H1 (cell line): Measurements from ENCODE around the gene CDC42BPB. TPM values are rescaled to one million over a fixed set of nuclear protein-coding genes. Genes with fewer than 3 reads are reported as not detected.

ENCODE experiments used
- CTCF ChIA-PET: fragments of 300-600 bp; sonication (Branson Sonifier 250); formaldehyde crosslinking; loops from one replicate; lab custom pipeline; 2021; ENCODE audit not compliant: partially characterized antibody; lab: Charles Lee
- POLR2A ChIA-PET: fragments of 300-600 bp; sonication (Branson Sonifier 250); formaldehyde crosslinking; loops from one replicate; lab custom pipeline; 2021; ENCODE audit warnings: inconsistent platforms; ENCODE audit not compliant: partially characterized antibody; lab: Charles Lee
- DNase-seq, 2 experiments: peaks; one replicate each; pipeline versions ENCODE4 v3.0.0 to v3.0.0-alpha.2; 2010 to 2022; ENCODE audit warnings: low spot score in 2 of 2, low read depth in 1 of 2, mixed read lengths in 1 of 2
- FAIRE-seq: peaks from 2 replicates; lab custom pipeline; 2011; peaks lifted over from hg19 to GRCh38; lab: Jason Lieb, UNC
- H2AFZ ChIP-seq: 2 replicates; pipeline ENCODE4 v1.8.1; 2012; ENCODE audit warnings: low read length, inconsistent platforms
- H2AK5ac ChIP-seq: 2 replicates; pipeline ENCODE4 v1.6.1; 2013; ENCODE audit warnings: low read depth, low read length
- H2BK120ac ChIP-seq: replicated peaks from 2 replicates; pipeline ENCODE3; 2013; ENCODE audit warnings: low read depth, low read length, inconsistent platforms
- H2BK12ac ChIP-seq: 2 replicates; pipeline ENCODE4 v1.6.1; 2013; ENCODE audit warnings: low read depth, low read length
- H2BK15ac ChIP-seq: 2 replicates; pipeline ENCODE4 v1.6.1; 2013; ENCODE audit warnings: low read length
- H2BK20ac ChIP-seq: 2 replicates; pipeline ENCODE4 v1.6.1; 2013; ENCODE audit warnings: low read length
- H2BK5ac ChIP-seq: 2 replicates; pipeline ENCODE4 v1.6.1; 2013; ENCODE audit warnings: low read depth, low read length
- H3K14ac ChIP-seq: 2 replicates; pipeline ENCODE4 v1.6.1; 2013; ENCODE audit warnings: inconsistent platforms; ENCODE audit not compliant: insufficient read length
- H3K18ac ChIP-seq: 2 replicates; pipeline ENCODE4 v1.6.1; 2013; ENCODE audit warnings: low read length; ENCODE audit errors: extremely low read depth
- H3K23ac ChIP-seq: 2 replicates; pipeline ENCODE4 v1.6.1; 2013; ENCODE audit warnings: inconsistent platforms; ENCODE audit not compliant: insufficient read length
- H3K23me2 ChIP-seq: 2 replicates; pipeline ENCODE4 v1.6.1; 2013; ENCODE audit warnings: low read depth, low read length
- H3K27ac ChIP-seq: 2 replicates; pipeline ENCODE4 v1.6.1; 2011; ENCODE audit warnings: low read depth, low read length, inconsistent platforms
- H3K27me3 ChIP-seq, 4 experiments: replicated peaks in 1 of 4; 1 replicate in 1 of 4; 2 replicates in 3 of 4; pipeline versions ENCODE4 v1.6.1 to v1.8.1; 2011 to 2013; ENCODE audit warnings: low read length in 3 of 4, mild to moderate bottlenecking in 3 of 4, inconsistent platforms in 2 of 4, mixed read lengths in 2 of 4, moderate library complexity in 1 of 4; ENCODE audit not compliant: control insufficient read depth in 3 of 4, insufficient read depth in 3 of 4; ENCODE audit errors: extremely low read depth in 1 of 4
- H3K36me3 ChIP-seq, 4 experiments: 2 replicates each; pipeline versions ENCODE4 v1.6.1 to v1.8.1; 2011 to 2013; ENCODE audit warnings: mild to moderate bottlenecking in 4 of 4, low read length in 3 of 4, moderate library complexity in 2 of 4, control low read depth in 1 of 4, inconsistent platforms in 1 of 4; ENCODE audit not compliant: insufficient read depth in 4 of 4, control insufficient read depth in 2 of 4
- H3K4ac ChIP-seq: replicated peaks from 2 replicates; pipeline ENCODE3; 2013; ENCODE audit warnings: low read length, low read depth, mixed read lengths, inconsistent platforms; ENCODE audit not compliant: insufficient read length
- H3K4me1 ChIP-seq, 4 experiments: replicated peaks in 1 of 4; 1 replicate in 1 of 4; 2 replicates in 3 of 4; pipeline versions ENCODE4 v1.6.1 to v1.8.1; 2011 to 2013; ENCODE audit warnings: low read length in 3 of 4, inconsistent platforms in 2 of 4, mixed read lengths in 1 of 4; ENCODE audit not compliant: insufficient read depth in 4 of 4, control insufficient read depth in 3 of 4
- H3K4me2 ChIP-seq, 2 experiments: 2 replicates each; pipeline versions ENCODE4 v1.6.1 to v1.8.1; 2011 to 2013; ENCODE audit warnings: low read depth in 2 of 2, low read length in 2 of 2, control low read depth in 1 of 2, inconsistent platforms in 1 of 2, mild to moderate bottlenecking in 1 of 2; ENCODE audit not compliant: insufficient read depth in 1 of 2
- H3K4me3 ChIP-seq, 4 experiments: fragments of 200-600, 300-600 bp in 1 of 4; sonication (generic), shearing (Covaris generic), sonication (Bioruptor Twin) in 1 of 4; 2 replicates each; pipeline versions ENCODE4 v1.5.1 to v1.8.1; 2011 to 2016; ENCODE audit warnings: low read length in 4 of 4, low read depth in 3 of 4, control low read depth in 2 of 4, inconsistent platforms in 2 of 4, mild to moderate bottlenecking in 2 of 4, mixed read lengths in 1 of 4, moderate library complexity in 1 of 4; ENCODE audit not compliant: insufficient read depth in 2 of 4; ENCODE audit errors: extremely low read depth in 1 of 4
- H3K56ac ChIP-seq: replicated peaks from 2 replicates; pipeline ENCODE3; 2013; ENCODE audit warnings: low read depth, mild to moderate bottlenecking, mixed read lengths, low read length, inconsistent platforms; ENCODE audit not compliant: insufficient read length
- H3K79me1 ChIP-seq: 2 replicates; pipeline ENCODE4 v1.6.1; 2013; ENCODE audit warnings: low read depth, low read length, control low read depth
- H3K79me2 ChIP-seq, 2 experiments: 2 replicates each; pipeline versions ENCODE4 v1.6.1 to v1.8.1; 2012 to 2013; ENCODE audit warnings: low read length in 2 of 2, mild to moderate bottlenecking in 2 of 2, inconsistent platforms in 1 of 2; ENCODE audit not compliant: insufficient read depth in 2 of 2, control insufficient read depth in 1 of 2
- H3K9ac ChIP-seq, 4 experiments: replicated peaks in 1 of 4; 1 replicate in 1 of 4; 2 replicates in 3 of 4; pipeline versions ENCODE4 v1.6.1 to v1.8.1; 2011 to 2013; ENCODE audit warnings: low read depth in 3 of 4, low read length in 3 of 4, control low read depth in 2 of 4, mild to moderate bottlenecking in 2 of 4, moderate library complexity in 2 of 4, inconsistent platforms in 1 of 4; ENCODE audit errors: extremely low read depth in 1 of 4
- H3K9me3 ChIP-seq, 2 experiments: 2 replicates each; pipeline versions ENCODE4 v1.6.1 to v1.8.1; 2012 to 2013; ENCODE audit warnings: mild to moderate bottlenecking in 2 of 2, moderate library complexity in 2 of 2, control low read depth in 1 of 2, inconsistent platforms in 1 of 2, low read depth in 1 of 2, low read length in 1 of 2, mixed read lengths in 1 of 2; ENCODE audit not compliant: insufficient read depth in 2 of 2
- H4K20me1 ChIP-seq, 2 experiments: replicated peaks in 1 of 2; 2 replicates each; pipeline versions ENCODE3 to v1.8.1; 2011 to 2013; ENCODE audit warnings: inconsistent platforms in 2 of 2, low read length in 2 of 2, mild to moderate bottlenecking in 1 of 2; ENCODE audit not compliant: insufficient read depth in 2 of 2, control insufficient read depth in 1 of 2
- H4K5ac ChIP-seq: 2 replicates; pipeline ENCODE4 v1.6.1; 2013; ENCODE audit warnings: low read length, low read depth, mixed read lengths, inconsistent platforms; ENCODE audit not compliant: insufficient read length
- H4K8ac ChIP-seq: 2 replicates; pipeline ENCODE4 v1.8.0; 2013; ENCODE audit warnings: mild to moderate bottlenecking, moderate library complexity, low read length, inconsistent platforms; ENCODE audit not compliant: insufficient read depth; ENCODE audit errors: extremely low read depth
- H4K91ac ChIP-seq: replicated peaks from 2 replicates; pipeline ENCODE3; 2013; ENCODE audit warnings: low read length, mixed read lengths, inconsistent platforms; ENCODE audit not compliant: insufficient read length
- BACH1 ChIP-seq: IDR thresholded peaks from 2 replicates; pipeline ENCODE4 v1.6.1; 2012; ENCODE audit warnings: low read length, improper control_type of control experiment
- EGR1 ChIP-seq: IDR thresholded peaks from 2 replicates; pipeline ENCODE4 v1.6.1; 2011; ENCODE audit warnings: low read depth, low read length, borderline replicate concordance
- SP4 ChIP-seq: IDR thresholded peaks from 2 replicates; pipeline ENCODE4 v1.6.1; 2012; ENCODE audit warnings: low read length, inconsistent platforms
- TBP ChIP-seq: IDR thresholded peaks from 2 replicates; pipeline ENCODE4 v1.6.1; 2011; ENCODE audit warnings: low read depth, low read length, improper control_type of control experiment
- WGBS, 2 experiments: shearing (Covaris generic) in 1 of 2; methylation state at CpG; one replicate each; pipeline versions ENCODE4 v1.1.6 to v1.1.7; 2013 to 2015; ENCODE audit warnings: low lambda C conversion rate in 2 of 2, mixed read lengths in 2 of 2, inconsistent platforms in 1 of 2, low coverage in 1 of 2, missing lambda C conversion rate in 1 of 2; ENCODE audit not compliant: insufficient replicate concordance in 2 of 2, insufficient coverage in 1 of 2, insufficient read length in 1 of 2; ENCODE audit errors: extremely low coverage in 1 of 2, missing lambda C conversion rate in 1 of 2; 5-methylcytosine and 5-hydroxymethylcytosine counted together
- polyA plus RNA-seq, 7 experiments: library from polyadenylated mRNA; depleted of rRNA in 3 of 7; stranded (reverse) in 5 of 7; unstranded in 2 of 7; fragments of >200 nt in 5 of 7; fragments of 200-250 nt in 2 of 7; gene quantifications; 1 replicate in 5 of 7; 2 replicates in 1 of 7; 4 replicates in 1 of 7; pipeline versions ENCODE4 v1.2.1 to v1.2.3, GENCODE V29; 2011 to 2013; ENCODE audit warnings: missing spikeins in 2 of 7, mixed read lengths in 2 of 7
- total RNA-seq: library from RNA; stranded (reverse); fragmentation: NEBNext Ultra II Directional; extraction: Animal tissue kit (Norgen Biotek cat#: 25700); gene quantifications from 2 replicates; pipeline ENCODE4 v1.2.1, GENCODE V29; 2021

The CDC42BPB gene
- total and polyA plus RNA-seq, 2 of the 8 experiments (the other 6 are each of a cell fraction or from before 2014, with no cell fraction given) = 51.2 to 88.2 TPM

DNA sequence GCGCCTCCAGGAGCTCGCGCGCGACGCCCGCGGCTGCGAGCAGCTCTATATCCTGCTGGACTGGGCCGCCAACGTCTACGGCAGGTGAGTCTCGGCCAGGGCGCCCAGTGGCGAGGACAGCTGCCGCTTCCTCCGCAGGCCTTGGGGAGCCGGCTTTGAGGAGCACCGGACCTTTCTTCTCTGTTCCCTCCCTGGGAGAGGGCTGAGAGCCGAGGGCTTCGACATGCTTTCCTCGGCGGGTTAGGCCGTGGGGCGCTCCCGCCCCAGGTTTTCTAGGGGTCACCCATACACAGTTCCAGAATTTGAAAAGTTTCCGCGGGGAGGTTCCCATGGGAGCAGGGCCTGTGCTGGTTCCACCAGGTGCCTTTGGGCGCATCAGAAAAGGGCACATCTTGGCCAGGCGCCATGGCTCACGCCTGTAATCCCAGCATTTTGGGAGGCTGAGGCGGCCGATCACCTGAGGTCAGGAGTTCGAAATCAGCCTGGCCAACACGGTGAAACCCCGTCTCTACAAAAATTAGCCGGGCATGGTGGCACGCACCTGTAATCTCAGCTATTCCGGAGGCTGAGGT is 45.4 kb upstream of the CDC42BPB start:
- no peak overlapping the region for H3K18ac ChIP-seq
- CTCF ChIA-PET = interaction anchor here (0.7 to 10.4 kb wide), 8 partner anchors 18 to 190 kb away, joined by 3 to 276 read pairs (median 50); partner anchors contain the start of genes LBHD2 and TNFAIP2
- peaks cover 0 to 34% (median 14%) of the 10 kb centered on the region in 4 experiments; a peak in 6 of 7 replicates for H3K4me1 ChIP-seq
- no peak overlapping the region for H2BK20ac ChIP-seq
- H2AK5ac ChIP-seq = no peak overlapping the region
- FAIRE-seq = no peak
- H4K91ac ChIP-seq = no peak overlapping the region
- peak overlapping the region in 1 of 4 experiments; percentile 28; a peak in 1 of 8 replicates for H3K4me3 ChIP-seq
- H3K9ac ChIP-seq = no peak overlapping the region
- no peak overlapping the region for H2BK5ac ChIP-seq
- H2BK12ac ChIP-seq = peak overlapping the region; percentile 50; the same call in 1 of the 2 replicates
- H3K9me3 ChIP-seq = no peaks in the 10 kb centered on the region
- H3K27ac ChIP-seq = no peak overlapping the region
- no peak overlapping the region for H3K14ac ChIP-seq
- H4K8ac ChIP-seq = peak overlapping the region; percentile 38; the same call in 1 of the 2 replicates
- H4K20me1 ChIP-seq = peaks cover 0 to 3% of the 10 kb centered on the region in 2 experiments
- H3K27me3 ChIP-seq = peaks cover 7 to 42% (median 34%) of the 10 kb centered on the region in 4 experiments
- H3K4me2 ChIP-seq = peak overlapping the region in 1 of 2 experiments; percentile 34; a peak in 1 of 4 replicates
- no peak overlapping the region for H3K56ac ChIP-seq
- H2BK15ac ChIP-seq = no peak overlapping the region
- WGBS, 2 experiments = 72% methylated on average over 39 of the region's 39 CpGs; no CpG with 5 or more reads in 1 of the 2 experiments
- H3K79me1 ChIP-seq = no peaks in the 10 kb centered on the region
- H3K23me2 ChIP-seq = peaks cover 3% of the 10 kb centered on the region; the same call in 1 of the 2 replicates
- no peaks in the 10 kb centered on the region for H3K79me2 ChIP-seq
- H2BK120ac ChIP-seq = no peak overlapping the region
- H2AFZ ChIP-seq = no peak overlapping the region
- POLR2A ChIA-PET = interaction anchor here (0.7 to 1.3 kb wide), 4 partner anchors 21 to 197 kb away, joined by 3 to 4 read pairs (median 3); partner anchors contain the start of gene TNFAIP2
- H3K23ac ChIP-seq = no peak overlapping the region
- H4K5ac ChIP-seq = no peak overlapping the region
- no peak for DNase-seq
- H3K36me3 ChIP-seq = no peaks in the 10 kb centered on the region
- no peak overlapping the region for H3K4ac ChIP-seq
- no peak for TF ChIP-seq TBP
- no peak for TF ChIP-seq BACH1
- TF ChIP-seq SP4 = no peak
- no peak for TF ChIP-seq EGR1
